ENCODE data around the gene B3GAT3.

DNA sequence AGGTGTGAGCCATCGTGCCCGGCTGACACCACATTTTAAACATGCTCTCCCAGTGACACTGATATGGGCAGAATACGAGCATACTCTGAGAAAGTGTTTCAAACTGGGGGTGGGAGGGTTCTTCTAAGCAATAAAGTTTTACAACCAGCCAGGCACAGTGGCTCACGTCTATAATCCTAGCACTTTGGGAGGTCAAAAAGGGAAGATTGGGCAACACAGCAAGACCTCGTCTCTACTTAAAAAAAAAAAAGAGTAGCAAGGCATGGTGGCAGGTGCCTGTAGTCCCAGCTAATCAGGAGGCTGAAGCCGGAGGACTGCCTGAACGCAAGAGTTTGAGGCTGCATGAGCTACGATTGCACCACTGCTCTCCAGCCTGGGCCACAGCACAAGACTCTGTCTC is 22.4 kb upstream of the B3GAT3 start:
- TF ChIP-seq, protein P1, sequence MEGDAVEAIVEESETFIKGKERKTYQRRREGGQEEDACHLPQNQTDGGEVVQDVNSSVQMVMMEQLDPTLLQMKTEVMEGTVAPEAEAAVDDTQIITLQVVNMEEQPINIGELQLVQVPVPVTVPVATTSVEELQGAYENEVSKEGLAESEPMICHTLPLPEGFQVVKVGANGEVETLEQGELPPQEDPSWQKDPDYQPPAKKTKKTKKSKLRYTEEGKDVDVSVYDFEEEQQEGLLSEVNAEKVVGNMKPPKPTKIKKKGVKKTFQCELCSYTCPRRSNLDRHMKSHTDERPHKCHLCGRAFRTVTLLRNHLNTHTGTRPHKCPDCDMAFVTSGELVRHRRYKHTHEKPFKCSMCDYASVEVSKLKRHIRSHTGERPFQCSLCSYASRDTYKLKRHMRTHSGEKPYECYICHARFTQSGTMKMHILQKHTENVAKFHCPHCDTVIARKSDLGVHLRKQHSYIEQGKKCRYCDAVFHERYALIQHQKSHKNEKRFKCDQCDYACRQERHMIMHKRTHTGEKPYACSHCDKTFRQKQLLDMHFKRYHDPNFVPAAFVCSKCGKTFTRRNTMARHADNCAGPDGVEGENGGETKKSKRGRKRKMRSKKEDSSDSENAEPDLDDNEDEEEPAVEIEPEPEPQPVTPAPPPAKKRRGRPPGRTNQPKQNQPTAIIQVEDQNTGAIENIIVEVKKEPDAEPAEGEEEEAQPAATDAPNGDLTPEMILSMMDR (IDR thresholded peaks at IDR 0.05; ENCODE audit: low read length), result no peak
- TF ChIP-seq EZH2 (IDR thresholded peaks at IDR 0.05; ENCODE audit: borderline replicate concordance, low read length), result no peak

Data from OCI-LY1 (cell line).